Left lung (tissue), 10 donors: Measurements from ENCODE around the gene ZNF318. TPM values are rescaled to one million over a fixed set of nuclear protein-coding genes. Genes with fewer than 3 reads are reported as not detected.

Experiments
- ATAC-seq: fragments of 200-7000 bp; cut with Tn5 transposase; one replicate; pipeline ENCODE4 v1.9.1; 2020; ENCODE audit warnings: moderate library complexity
- DNase-seq, 4 donors: peaks; one replicate each; pipeline ENCODE4 v3.0.0-alpha.2; 2013 to 2020
- H3K27ac ChIP-seq, 2 donors: fragments of 200-600 bp; sonication (generic) in 1 of 2; one replicate each; pipeline versions ENCODE4 v1.5.0 to v1.8.0; 2020 to 2021
- H3K27me3 ChIP-seq, 2 donors: fragments of 200-600 bp; sonication (generic) in 1 of 2; one replicate each; pipeline versions ENCODE4 v1.5.0 to v1.8.0; 2020 to 2021
- H3K36me3 ChIP-seq, 2 donors: fragments of 200-600 bp; sonication (generic) in 1 of 2; one replicate each; pipeline versions ENCODE4 v1.5.0 to v1.8.0; 2020 to 2021
- H3K4me1 ChIP-seq, 2 donors: fragments of 200-600 bp; one replicate each; pipeline ENCODE4 v1.8.0; 2021
- H3K4me3 ChIP-seq, 2 donors: fragments of 200-600 bp; sonication (generic) in 1 of 2; one replicate each; pipeline versions ENCODE4 v1.5.0 to v1.8.0; 2020 to 2021; ENCODE audit warnings: mild to moderate bottlenecking in 1 of 2
- H3K9me3 ChIP-seq, 2 donors: fragments of 200-600 bp; sonication (generic) in 1 of 2; one replicate each; pipeline versions ENCODE4 v1.5.0 to v1.8.0; 2020 to 2021
- CTCF ChIP-seq, 2 donors: fragments of 200-600 bp; sonication (generic) in 1 of 2; IDR thresholded peaks; one replicate each; pipeline versions ENCODE4 v1.5.0 to v1.8.0; 2021; ENCODE audit warnings: antibody characterized with exemption in 2 of 2
- intact Hi-C, 2 donors: fragments of 100-400 bp; cut with DNase I; formaldehyde crosslinking; loops; one replicate each; pipeline versions ENCODE4 v1.11.2 to v1.14.2; 2022
- polyA plus RNA-seq, 6 donors: library from polyadenylated mRNA; unstranded; fragments of 120-200 nt; gene quantifications; one replicate each; pipeline ENCODE4 v1.2.1, GENCODE V29; 2013; ENCODE audit not compliant: insufficient read length in 6 of 6
- total RNA-seq, 2 donors: library from RNA; stranded (reverse); fragmentation: NEBNext Ultra II Directional; extraction: Animal tissue kit (Norgen Biotek cat#: 25700); gene quantifications; one replicate each; pipeline ENCODE4 v1.2.1, GENCODE V29; 2021
- donor health status: DM: no; HTN: yes; CAD: no.
- donor health status: DM: no; HTN: no; CAD: no.

The ZNF318 gene
- total and polyA plus RNA-seq, 8 donors: 13.3 to 37.6 (median 31.8) TPM

GRCh38 chr6:43401730-43402129 lies 32.3 kb upstream of the ZNF318 start:
- no peak overlapping the region for H3K4me3 ChIP-seq
- ATAC-seq (no peak), DNase-seq (no peak)
- peaks cover 0 to 9% of the 10 kb centered on the region in 2 donors for H3K27me3 ChIP-seq
- no peak for TF ChIP-seq CTCF (IDR thresholded peaks at IDR 0.05)
- no peaks in the 10 kb centered on the region for H3K9me3 ChIP-seq
- no peak overlapping the region for H3K27ac ChIP-seq
- intact Hi-C loops: no loop called here
- no peaks in the 10 kb centered on the region for H3K36me3 ChIP-seq
- H3K4me1 ChIP-seq: peaks cover 0 to 5% of the 10 kb centered on the region in 2 donors

DNA sequence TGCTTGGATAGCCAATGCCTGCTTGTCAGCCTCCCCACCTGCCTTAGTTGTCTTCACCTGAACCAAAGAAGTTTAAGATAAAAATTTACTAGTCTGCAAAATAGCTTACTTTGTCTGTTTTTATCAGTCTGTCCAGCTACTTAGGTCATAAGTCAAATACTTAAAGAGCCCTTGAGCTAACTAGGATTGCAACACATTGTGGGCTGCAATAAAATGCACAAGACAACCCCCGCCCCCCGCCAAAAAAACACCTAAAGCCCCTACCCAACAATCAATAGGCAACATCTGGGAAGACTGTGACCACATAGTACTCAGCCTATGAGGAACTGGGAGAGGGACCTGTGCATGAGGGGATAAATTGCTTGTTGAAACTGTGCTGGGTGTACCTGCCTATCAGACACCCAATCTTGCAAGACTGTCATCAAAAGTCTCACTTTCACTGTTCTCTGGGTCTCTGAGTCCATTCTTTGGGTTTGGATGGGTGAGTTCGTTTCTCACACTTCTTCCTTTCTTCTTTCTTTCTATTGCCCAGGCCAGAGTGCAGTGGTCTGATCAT lies 30.6 kb upstream of the ZNF318 start:
- H3K4me3 ChIP-seq: no peak overlapping the region

GRCh38 chr6:43396408-43397149 lies 27.1 kb upstream of the ZNF318 start:
- peak; percentile 56 for ATAC-seq
- no peak overlapping the region for H3K4me3 ChIP-seq
- peaks cover 5% of the 10 kb centered on the region in 2 donors for H3K4me1 ChIP-seq
- H3K9me3 ChIP-seq: no peaks in the 10 kb centered on the region
- intact Hi-C loops: no loop called here
- H3K27ac ChIP-seq: no peak overlapping the region
- peaks cover 0 to 18% of the 10 kb centered on the region in 2 donors for H3K27me3 ChIP-seq
- peak in 2 of 4 donors; percentile 8 to 65 for DNase-seq
- no peaks in the 10 kb centered on the region for H3K36me3 ChIP-seq
- TF ChIP-seq CTCF (IDR thresholded peaks at IDR 0.05): no peak

More for the DNA sequence above, 30.6 kb upstream of the ZNF318 start:
- Histone ChIP-seq H3K36me3 (no peaks in the 10 kb centered on the region), H3K4me1 (peaks cover 4 to 5% of the 10 kb centered on the region in 2 donors), H3K27ac (peak overlapping the region in 1 of 2 donors; percentile 44), H3K27me3 (peaks cover 0 to 7% of the 10 kb centered on the region in 2 donors), H3K9me3 (no peaks in the 10 kb centered on the region)
- no peak for DNase-seq
- peak; percentile 10 for ATAC-seq
- intact Hi-C loops: no loop called here
- TF ChIP-seq CTCF (IDR thresholded peaks at IDR 0.05): no peak

DNA sequence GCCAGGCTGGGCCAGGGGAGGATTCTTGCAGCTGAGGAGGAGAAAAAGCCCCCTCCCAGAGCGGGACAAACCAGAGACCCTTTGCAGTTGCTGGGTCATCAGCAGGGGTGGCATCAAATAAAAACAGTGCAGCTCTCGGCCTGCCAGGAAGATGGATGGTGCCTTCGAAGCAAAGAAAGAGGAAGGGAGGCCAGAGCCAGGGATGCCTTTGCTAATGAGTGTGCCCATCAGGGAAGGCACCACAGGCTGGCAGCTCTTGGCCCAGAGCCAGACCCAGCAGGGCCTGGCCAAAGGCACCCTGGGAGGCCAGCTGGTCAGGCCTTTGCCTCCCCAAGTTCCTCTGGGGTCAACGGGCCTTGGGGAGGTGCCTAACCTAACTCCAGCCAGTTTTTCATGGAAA lies 26.3 kb upstream of the ZNF318 start:
- Histone ChIP-seq H3K27ac (no peak overlapping the region), H3K4me1 (peaks cover 5 to 9% of the 10 kb centered on the region in 2 donors), H3K4me3 (no peak overlapping the region), H3K27me3 (peaks cover 0 to 26% of the 10 kb centered on the region in 2 donors), H3K36me3 (no peaks in the 10 kb centered on the region), H3K9me3 (no peaks in the 10 kb centered on the region)
- no peak for DNase-seq
- ATAC-seq: no peak
- no peak for TF ChIP-seq CTCF (IDR thresholded peaks at IDR 0.05)
- intact Hi-C loops: no loop called here

GRCh38 chr6:43394982-43395381 lies 25.5 kb upstream of the ZNF318 start:
- no peak for TF ChIP-seq CTCF (IDR thresholded peaks at IDR 0.05)
- no peak for ATAC-seq
- H3K27ac ChIP-seq: no peak overlapping the region
- no peak for DNase-seq
- peaks cover 5 to 9% of the 10 kb centered on the region in 2 donors for H3K4me1 ChIP-seq
- intact Hi-C loops: no loop called here
- no peak overlapping the region for H3K4me3 ChIP-seq
- H3K36me3 ChIP-seq: no peaks in the 10 kb centered on the region
- no peaks in the 10 kb centered on the region for H3K9me3 ChIP-seq
- peaks cover 0 to 33% of the 10 kb centered on the region in 2 donors for H3K27me3 ChIP-seq
